A549 treated with CORT108297 at 1 μM for 4 hours (cell line): ENCODE measurements around the gene NFILZ. TPM values are rescaled to one million over a fixed set of nuclear protein-coding genes. Genes with fewer than 3 reads are reported as not detected.

Experiments
- total RNA-seq: library from RNA; stranded (reverse); fragments of 200-300 nt; extraction: Qiagen RNA extraction; gene quantifications from 5 replicates; pipeline ENCODE4 v1.2.3, GENCODE V29; 2022

NFILZ gene, protein sequence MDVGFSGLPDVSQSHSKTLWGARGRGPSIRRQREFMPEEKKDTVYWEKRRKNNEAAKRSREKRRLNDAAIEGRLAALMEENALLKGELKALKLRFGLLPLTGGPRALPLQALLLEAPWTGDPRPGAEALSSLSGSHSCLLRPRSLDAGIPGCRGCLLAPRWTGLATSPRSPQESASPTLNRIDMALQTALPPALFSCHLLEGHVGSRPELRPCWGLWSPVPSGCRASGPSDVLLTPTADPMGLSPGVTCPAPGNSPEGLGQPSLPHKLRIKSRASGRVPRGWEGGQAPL
- not detected in 5 replicates for total RNA-seq

DNA sequence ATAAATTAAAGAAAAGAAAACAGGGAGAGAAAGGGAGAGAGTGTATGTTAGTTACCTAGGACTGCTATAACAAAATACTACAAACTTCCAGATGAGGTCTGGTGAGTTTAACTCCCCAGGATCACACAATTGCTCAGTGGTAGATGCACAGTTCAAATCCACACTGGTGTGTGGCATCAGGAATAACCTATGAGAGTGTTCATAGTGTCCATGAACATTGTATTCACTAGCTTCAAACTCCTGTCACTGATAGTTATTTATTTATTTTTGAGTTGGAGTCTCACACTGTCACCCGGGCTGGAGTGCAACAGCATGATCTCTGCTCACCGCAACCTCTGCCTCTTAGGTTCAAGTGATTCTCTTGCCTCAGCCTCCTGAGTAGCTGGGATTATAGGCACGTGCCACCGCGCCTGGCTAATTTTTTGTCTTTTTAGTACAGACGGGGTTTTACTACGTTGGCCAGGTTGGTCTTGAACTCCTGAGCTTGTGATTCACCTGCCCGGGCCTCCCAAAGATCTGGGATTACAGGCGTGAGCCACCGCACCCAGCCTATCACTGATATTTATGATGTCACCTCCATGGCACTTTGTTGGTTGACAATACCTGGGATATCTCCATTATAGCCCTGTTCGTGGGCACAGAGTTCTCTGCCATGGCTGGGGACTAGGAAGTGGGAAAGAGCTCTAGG is at the start of gene NFILZ:
TSS of gene NFILZ (plus strand) at position 638 of the 688 bp plus-strand sequence. CDS start 46,133 bp downstream, outside the sequence.

GRCh38 chr19:8610041-8610935 is 20.1 kb upstream of the NFILZ start, which contains the start of gene ADAMTS10:
TSS of gene ADAMTS10 (minus strand) at chr19:8610715. CDS start at chr19:8605710, 5,005 bp downstream.

Other genes starting within 250 kb of the NFILZ start
- gene RAB11B, start 240.3 kb upstream of the NFILZ start, total RNA-seq, result 90.2 to 101 TPM (median 94.2 TPM) in 5 replicates
- gene MARCHF2, start 217.3 kb upstream of the NFILZ start, total RNA-seq, result 15.6 to 20.3 TPM (median 17.7 TPM) in 5 replicates
- 229 to 311 TPM (median 235 TPM) in 5 replicates for gene HNRNPM, start 185.7 kb upstream of the NFILZ start, total RNA-seq
- 0.07 to 0.25 TPM (median 0.16 TPM) in 5 replicates for gene PRAM1, start 128.0 kb upstream of the NFILZ start, total RNA-seq
- 17.5 to 21.7 TPM (median 18.6 TPM) in 5 replicates for gene ZNF414, start 116.5 kb upstream of the NFILZ start, total RNA-seq
- gene MYO1F, start 53.2 kb upstream of the NFILZ start, total RNA-seq, result 0.14 to 0.49 TPM (median 0.28 TPM) in 5 replicates
- gene ADAMTS10, start 19.9 kb upstream of the NFILZ start, total RNA-seq, result 10.9 to 20.7 TPM (median 20.2 TPM) in 5 replicates
- gene ACTL9, start 68.2 kb downstream of the NFILZ start, total RNA-seq, result not detected in 5 replicates
- gene OR2Z1, start 91.0 kb downstream of the NFILZ start, total RNA-seq, result not detected in 5 replicates
- gene ZNF558, start 201.7 kb downstream of the NFILZ start, total RNA-seq, result 5.8 to 8.0 TPM (median 7.7 TPM) in 5 replicates
- gene MBD3L1, start 201.7 kb downstream of the NFILZ start, total RNA-seq, result not detected in 5 replicates